Measurements from ENCODE around the gene P2RY8.
"Not testable (repeated sequence)": the region's sequence is repeated elsewhere in the genome, so short reads cannot be mapped to it uniquely, and the experiment has no call there.

P2RY8 gene

DNA sequence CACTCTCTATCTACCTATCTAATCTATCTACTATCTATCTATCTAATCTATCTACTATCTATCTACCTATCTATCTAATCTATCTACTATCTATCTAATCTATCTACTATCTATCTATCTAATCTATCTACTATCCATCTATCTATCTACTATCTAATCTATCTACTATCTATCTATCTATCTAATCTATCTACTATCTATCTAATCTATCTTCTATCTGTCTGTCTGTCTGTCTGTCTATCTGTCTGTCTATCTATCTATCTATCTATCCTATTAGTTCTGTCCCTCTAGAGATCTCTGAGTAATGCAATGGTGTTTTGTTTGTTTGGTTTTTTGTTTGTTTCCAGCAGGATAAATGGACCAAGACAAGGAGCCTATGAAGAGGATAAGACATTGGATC lies 74.9 kb downstream of the P2RY8 start:
- DNase-seq: no peak

DNA sequence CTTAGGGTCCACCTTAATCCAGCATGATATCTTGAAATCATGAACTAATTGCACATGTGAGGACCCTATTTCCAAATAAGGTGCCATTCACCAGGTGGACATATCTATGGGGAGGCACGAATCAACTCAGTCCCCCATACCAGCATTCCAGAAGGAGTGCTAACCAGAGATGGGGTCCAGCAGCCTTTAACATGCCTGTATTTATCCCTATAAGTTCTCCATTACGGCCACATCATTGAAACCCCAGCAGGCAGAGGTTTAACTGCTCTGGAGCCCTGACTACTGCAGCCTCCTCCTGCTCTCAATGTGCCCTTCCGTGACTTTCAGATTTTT lies 81.1 kb downstream of the P2RY8 start:
- no peak for DNase-seq

- no peak for DNase-seq
These were observed 82.8 kb downstream of the P2RY8 start for GRCh38 chrX:1453951-1454785.

DNA sequence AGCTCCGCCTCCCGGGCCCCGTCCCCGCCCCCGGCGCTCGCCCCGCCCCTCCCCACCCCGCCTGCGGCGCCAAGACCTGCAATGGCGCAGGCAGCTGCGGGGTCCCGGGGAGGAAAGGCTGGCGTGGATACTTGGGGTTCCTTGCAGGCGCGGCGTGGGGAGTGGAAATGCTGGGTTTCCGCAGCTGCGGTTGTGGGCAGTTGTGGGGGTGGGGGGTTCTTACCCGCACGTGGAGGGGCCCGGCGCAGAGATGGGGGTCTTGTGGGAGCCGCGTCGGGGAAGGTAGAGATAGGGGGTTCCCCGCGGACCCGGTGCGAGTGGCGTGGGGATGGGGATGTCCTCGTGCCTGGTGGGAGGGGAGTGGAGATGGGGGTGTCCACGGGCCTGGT lies 83.6 kb downstream of the P2RY8 start:
- DNase-seq: no peak

DNA sequence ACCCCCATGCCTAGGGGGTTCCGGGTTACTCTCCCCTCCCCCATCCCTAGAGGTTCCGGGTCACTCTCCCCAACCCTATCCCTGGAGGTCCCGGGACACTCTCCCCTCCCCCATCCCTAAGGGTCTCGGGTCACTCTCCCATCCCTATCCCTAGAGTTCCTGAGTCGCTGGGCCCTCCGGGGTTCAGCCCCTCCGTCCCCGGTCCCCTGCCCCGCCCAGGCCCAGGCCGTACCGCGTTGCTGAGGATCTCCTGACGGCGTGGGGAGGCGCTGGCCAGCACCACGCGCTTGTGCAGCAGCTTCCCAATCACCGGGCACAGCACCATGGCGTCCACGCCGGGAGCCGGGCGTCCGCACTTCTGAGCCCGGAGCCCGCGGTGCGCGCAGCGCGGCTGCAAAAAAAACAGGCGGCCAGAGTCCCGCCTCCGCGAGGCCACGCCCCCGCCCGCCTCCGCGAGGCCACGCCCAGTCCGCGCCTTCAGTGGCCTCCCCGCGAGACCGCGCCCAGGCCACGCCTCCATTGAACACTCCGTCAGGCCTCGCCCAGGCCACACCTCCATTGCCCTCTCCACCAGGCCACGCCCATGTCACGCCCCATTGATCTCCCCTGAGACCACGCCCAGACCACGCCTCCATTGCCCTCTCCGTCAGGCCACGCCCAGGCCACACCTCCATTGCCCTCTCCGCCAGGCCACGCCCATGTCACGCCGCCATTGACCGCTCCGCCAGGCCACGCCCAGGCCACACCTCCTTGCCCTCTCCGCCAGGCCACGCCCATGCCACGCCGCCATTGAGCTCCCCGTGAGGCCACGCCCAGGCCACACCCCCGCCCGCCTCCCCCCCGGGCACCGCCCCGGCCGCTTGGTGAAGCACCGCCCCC lies 84.2 kb downstream of the P2RY8 start, which contains the start of gene ASMTL:
TSS of gene ASMTL (minus strand) at position 394 of the 879 bp plus-strand sequence. CDS start at position 325, 69 bp downstream.
- DNase-seq: no peak

DNA sequence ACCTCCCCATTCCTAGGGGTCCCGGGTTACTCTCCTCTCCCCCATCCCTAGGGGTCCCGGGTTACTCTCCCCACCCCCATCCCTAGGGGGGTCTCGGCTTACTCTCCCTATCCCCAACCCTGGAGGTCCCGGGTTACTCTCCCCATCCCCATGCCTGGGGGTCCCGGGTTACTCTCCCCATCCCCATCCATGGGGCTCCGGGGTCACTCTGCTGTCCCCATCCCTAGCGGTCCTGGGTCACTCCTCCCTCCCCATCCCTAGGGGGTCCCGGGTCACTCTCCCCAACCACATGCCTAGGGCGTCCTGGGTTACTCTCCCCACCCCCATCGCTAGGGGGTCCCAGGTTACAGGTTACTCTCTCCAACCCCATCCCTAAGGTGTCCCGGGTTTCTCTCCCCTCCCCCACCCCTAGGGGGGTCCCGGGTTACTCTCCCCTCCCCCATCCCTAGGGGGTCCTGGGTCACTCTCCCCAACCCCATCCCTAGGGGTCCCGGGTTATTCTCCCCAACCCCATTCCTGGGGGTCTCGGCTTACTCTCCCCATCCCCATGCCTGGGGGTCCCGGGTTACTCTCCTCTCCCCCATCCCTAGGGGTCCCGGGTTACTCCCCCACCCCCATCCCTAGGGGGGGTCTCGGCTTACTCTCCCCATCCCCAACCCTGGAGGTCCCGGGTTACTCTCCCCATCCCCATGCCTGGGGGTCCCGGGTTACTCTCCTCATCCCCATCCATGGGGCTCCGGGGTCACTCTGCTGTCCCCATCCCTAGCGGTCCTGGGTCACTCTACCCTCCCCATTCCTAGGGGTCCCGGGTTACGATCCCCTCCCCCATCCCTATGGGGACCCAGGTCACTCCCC lies 85.1 kb downstream of the P2RY8 start:
- no peak for DNase-seq

- no peak for DNase-seq
These were observed 85.7 kb downstream of the P2RY8 start for GRCh38 chrX:1451251-1451660.

DNA sequence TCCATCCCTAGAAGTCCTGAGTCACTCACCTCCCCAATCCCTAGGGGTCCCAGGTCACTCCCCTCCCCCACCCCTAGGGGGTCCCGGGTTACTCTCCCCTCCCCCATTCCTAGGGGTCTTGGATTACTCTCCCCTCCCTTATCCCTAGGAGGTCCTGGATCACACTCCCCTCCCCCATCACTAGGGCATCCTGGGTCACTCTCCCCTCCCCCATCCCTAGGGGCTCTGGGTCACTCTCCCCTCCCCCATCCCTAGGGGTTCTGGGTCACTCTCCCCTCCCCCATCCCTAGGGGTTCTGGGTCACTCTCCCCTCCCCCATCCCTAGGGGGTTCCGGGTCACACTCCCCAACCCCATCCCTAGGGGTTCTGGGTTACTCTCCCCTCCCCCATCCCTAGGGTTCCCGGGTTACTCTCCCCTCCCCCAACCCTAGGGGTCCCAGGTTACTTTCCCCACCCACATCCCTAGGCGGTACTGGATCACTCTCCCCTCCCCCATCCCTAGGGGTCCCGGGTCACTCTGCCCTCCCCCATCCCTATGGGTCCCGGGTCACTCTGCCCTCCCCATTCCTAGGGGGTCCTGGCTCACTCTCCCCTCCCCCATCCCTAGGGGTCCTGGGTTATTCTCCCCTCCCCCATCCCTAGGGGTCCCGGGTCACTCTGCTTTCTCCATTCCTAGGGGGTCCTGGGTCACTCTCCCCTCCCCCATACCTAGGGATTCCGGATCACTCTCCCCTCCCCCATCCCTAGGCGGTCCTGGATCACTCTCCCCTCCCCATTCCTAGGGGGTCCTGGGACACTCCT lies 86.4 kb downstream of the P2RY8 start:
- no peak for DNase-seq

DNA sequence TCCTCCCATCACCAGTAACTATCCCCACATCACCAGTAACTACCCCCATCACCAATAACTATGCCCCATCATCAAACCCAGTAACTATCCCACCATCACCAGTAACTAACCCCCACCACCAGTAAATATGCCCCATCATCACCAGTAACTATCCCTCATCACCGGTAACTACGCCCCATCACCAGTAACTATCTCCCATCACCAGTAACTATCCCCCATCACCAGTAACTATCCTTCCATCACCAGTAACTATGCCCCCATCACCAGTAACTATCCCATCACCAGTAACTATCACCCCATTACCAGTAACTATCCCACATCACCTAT lies 87.2 kb downstream of the P2RY8 start:
- DNase-seq: no peak

DNA sequence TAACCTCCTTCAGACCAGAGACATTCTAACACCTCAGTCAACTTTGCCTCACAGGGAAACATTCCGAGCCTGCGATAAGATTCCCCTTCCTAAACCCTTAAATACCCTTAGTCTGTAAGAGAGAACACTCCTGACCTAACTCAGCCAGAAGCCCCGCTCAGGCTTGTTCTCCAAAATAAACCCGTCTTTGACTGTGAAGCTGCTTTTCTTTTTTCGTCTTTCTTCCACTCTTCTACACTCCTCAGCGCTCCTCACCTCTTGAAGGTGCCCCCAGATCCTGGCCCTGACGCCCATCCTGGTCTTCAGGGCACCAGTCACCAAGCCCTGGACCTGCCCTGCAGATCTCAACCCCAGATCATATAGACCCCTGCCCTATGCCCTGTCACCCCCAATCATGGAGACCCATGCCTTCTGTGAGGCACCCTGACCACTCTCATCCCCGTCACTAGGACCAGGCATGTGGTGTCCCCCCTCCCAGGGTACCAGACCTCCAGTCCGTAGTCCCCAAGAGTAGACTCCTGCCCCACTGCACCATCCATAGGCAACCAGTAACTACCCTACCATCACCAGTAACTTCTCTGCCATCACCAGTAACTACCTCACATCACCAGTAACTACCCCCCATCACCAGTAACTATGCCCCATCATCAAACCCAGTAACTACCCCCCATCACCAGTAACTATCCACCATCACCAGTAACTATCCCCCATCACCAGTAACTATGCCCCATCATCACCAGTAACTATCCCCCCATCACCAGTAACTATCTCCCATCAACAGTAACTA lies 87.8 kb downstream of the P2RY8 start:
- DNase-seq: no peak

DNA sequence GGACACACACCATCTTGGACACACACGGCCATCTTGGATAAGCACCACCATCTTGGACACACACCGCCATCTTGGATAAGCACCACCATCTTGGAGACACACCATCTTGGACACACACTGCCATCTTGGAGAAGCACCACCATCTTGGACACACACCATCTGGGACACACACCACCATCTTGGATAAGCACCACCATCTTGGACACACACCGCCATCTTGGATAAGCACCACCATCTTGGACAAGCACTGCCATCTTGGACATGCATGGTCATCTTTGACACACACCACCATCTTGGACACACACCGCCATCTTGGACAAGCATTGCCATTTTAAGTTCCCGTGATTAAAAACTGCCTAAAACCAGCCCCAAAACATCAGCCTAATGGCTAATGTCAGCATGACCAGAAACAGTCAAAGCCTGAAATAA lies 88.4 kb downstream of the P2RY8 start:
- not testable (repeated sequence) for DNase-seq

- DNase-seq: not testable (repeated sequence)
These were observed 88.9 kb downstream of the P2RY8 start for GRCh38 chrX:1447969-1448572.

- DNase-seq: not testable (repeated sequence)
These were observed 89.7 kb downstream of the P2RY8 start for GRCh38 chrX:1446984-1447968.

DNA sequence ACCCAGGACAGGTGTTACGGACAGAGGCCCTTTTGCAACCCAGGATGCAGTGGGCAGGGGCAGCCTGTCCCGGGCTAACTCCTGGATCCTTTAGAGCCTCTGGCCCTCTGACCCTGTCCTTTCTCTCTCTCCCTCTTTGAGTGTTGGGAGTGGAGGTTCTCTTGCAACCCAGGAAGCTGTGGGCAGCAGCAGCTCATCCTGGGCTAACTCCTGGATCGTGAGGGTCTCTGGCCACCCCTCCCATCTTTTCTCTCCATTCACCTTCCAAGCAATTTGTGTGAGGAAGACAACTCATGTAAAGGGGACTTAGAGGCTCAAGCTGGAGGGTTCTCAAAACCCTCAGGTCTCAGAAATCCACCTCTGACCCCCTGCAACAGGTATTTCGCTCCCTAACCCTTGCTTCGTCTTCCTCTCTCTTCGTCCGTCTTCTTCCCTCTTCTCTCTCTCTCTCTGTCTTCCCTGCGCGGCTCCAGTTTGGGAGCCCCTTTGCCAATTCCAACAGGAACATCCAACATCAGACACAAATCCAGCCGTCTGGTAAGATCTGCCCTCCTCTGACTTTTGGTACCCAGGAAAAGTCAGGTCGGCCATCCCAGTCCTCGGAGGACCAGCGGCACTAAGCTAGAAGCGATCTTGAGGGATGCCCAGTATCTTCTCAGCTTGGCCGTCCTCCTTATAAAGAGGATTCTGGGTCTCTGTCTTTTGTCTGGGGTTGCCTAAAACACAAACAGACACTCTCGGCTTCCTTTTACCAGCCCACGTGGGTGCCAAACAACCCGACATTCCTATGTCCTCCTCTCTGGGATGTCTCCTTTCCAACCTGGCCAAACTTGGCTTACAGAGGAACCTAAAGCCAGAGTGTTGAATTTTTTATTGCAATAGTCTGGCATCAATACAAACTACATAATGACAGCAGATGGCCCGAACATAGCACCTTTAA lies 92.2 kb downstream of the P2RY8 start:
- DNase-seq: no peak

DNA sequence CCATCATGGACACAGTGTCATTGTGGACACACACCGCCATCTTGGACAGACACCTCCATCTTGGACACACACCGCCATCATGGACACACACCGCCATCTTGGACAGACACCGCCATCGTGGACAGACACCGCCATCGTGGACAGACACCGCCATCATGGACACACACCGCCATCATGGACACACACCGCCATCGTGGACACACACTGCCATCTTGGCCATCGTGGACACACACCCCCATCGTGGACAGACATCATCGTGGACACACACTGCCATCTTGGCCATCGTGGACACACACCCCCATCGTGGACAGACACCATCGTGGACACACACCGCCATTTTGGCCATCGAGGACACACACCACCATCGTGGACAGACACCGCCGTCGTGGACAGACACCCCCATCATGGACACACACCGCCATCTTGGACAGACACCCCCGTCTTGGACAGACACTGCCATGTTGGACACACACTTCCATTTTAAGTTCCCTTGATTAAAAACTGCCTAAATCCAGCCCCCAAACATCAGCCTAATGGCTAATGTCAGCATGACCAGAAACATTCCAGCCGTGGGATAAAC lies 93.4 kb downstream of the P2RY8 start:
- no peak for DNase-seq

- no peak for DNase-seq
These were observed 94.1 kb downstream of the P2RY8 start for GRCh38 chrX:1442724-1443367.

DNA sequence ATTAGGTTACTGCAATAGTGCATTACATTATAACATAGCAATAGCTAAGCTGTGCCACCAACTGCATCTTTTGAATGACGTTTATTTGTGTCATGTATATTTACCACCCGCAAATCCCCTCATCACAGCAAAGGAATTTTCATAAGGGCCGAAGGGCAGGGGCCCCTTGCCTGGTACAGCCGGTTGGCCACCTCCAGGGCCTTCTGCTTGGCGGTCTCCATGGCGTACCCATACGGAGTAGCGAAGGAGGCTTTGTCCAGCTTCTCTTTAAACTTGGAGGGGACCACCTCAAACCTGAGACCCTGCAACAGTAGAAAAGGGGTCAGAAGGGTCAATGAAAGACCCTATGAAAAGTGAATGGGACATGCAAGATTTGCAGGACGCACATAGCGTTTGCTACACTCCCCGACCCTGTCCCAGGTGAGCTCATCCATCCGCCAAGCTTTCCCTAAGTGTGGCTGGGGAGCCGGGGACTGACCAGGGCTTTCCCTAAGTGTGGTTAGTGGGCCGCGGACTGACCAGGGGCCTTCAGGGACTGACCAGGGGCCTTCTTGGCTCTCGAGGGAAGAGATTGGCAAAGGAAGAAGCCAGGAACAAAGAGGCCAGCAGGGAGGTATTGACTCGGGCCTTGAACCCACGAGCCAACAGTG lies 94.8 kb downstream of the P2RY8 start:
- no peak for DNase-seq

Measured in cortex of kidney (tissue), 1 donor.